GM12878 (cell line): Measurements from ENCODE around the gene HHLA2. TPM values are rescaled to one million over a fixed set of nuclear protein-coding genes. Genes with fewer than 3 reads are reported as not detected.

Experiments
- ATAC-seq: fragments of 200-7000 bp; cut with Tn5 transposase; 3 replicates; pipeline ENCODE4 v1.9.1; 2020; ENCODE audit warnings: mild to moderate bottlenecking, moderate library complexity
- BruUV-seq: library from RNA; stranded (reverse); fragments of 400-500 nt; replicated peaks from 2 replicates; lab custom pipeline; 2021; lab: Mats Ljungman, UMichigan
- CTCF ChIA-PET: fragments of 300-600 bp; sonication (Branson Sonifier 250); formaldehyde crosslinking; extraction: SDS; loops from one replicate; lab custom pipeline; 2021; ENCODE audit warnings: inconsistent platforms; lab: Yijun Ruan, JAX
- POLR2A ChIA-PET: fragments of 350-600 bp; formaldehyde crosslinking; extraction: SDS; loops from one replicate; lab custom pipeline; 2021; ENCODE audit warnings: inconsistent platforms; lab: Charles Lee
- RAD21 ChIA-PET: fragments of 300-600 bp; sonication (Branson Sonifier 250); formaldehyde crosslinking; loops from one replicate; lab custom pipeline; 2023; ENCODE audit warnings: antibody characterized with exemption; ENCODE audit not compliant: unreplicated experiment; lab: Charles Lee
- SMC1A ChIA-PET: fragments of 300-600 bp; sonication (Branson Sonifier 250); formaldehyde crosslinking; loops from one replicate; lab custom pipeline; 2023; ENCODE audit not compliant: unreplicated experiment, uncharacterized antibody; lab: Charles Lee
- DNase-seq: peaks from one replicate; pipeline ENCODE4 v3.0.0-alpha.2; 2011; ENCODE audit warnings: low read depth, low spot score
- FAIRE-seq: peaks from 3 replicates; lab custom pipeline; 2011; peaks lifted over from hg19 to GRCh38; lab: Jason Lieb, UNC
- H2AFZ ChIP-seq: 2 replicates; pipeline ENCODE4 v1.6.0; 2011; ENCODE audit warnings: low read depth, low read length, control low read depth; ENCODE audit not compliant: control insufficient read depth
- H3K27ac ChIP-seq: 2 replicates; pipeline ENCODE4 v1.5.1; 2011; ENCODE audit warnings: control low read depth; ENCODE audit not compliant: control insufficient read depth, insufficient read depth
- H3K27me3 ChIP-seq, 2 experiments: replicated peaks in 1 of 2; 2 replicates each; pipeline versions ENCODE4 v1.6.0 to v1.6.1; 2011; ENCODE audit warnings: low read length in 1 of 2; ENCODE audit not compliant: control insufficient read depth in 2 of 2, insufficient read depth in 2 of 2
- H3K36me3 ChIP-seq, 2 experiments: 2 replicates each; pipeline ENCODE4 v1.5.1; 2011; ENCODE audit warnings: low read length in 1 of 2; ENCODE audit not compliant: control insufficient read depth in 2 of 2, insufficient read depth in 2 of 2
- H3K4me1 ChIP-seq: 2 replicates; pipeline ENCODE4 v1.6.1; 2011; ENCODE audit warnings: mild to moderate bottlenecking, low read length, moderate library complexity, mixed read lengths; ENCODE audit not compliant: control insufficient read depth, insufficient read depth
- H3K4me2 ChIP-seq: 2 replicates; pipeline ENCODE4 v1.6.0; 2011; ENCODE audit warnings: control low read depth; ENCODE audit not compliant: control insufficient read depth, insufficient read depth
- H3K4me3 ChIP-seq: fragments of 200-600 bp; sonication (generic); 2 replicates; pipeline ENCODE4 v1.5.1; 2016
- H3K79me2 ChIP-seq: 2 replicates; pipeline ENCODE4 v1.6.0; 2011; ENCODE audit warnings: low read length; ENCODE audit not compliant: control insufficient read depth, insufficient read depth
- H3K9ac ChIP-seq: 2 replicates; pipeline ENCODE4 v1.8.0; 2011; ENCODE audit warnings: low read length, control low read depth, mixed read lengths; ENCODE audit not compliant: control insufficient read depth, insufficient read depth
- H3K9me3 ChIP-seq: replicated peaks from 3 replicates; pipeline ENCODE4 v1.5.1; 2011; ENCODE audit warnings: mild to moderate bottlenecking, low read length; ENCODE audit not compliant: control insufficient read depth, insufficient read depth
- H4K20me1 ChIP-seq: 2 replicates; pipeline ENCODE4 v1.6.0; 2011; ENCODE audit not compliant: control insufficient read depth, insufficient read depth
- NFYA ChIP-seq: IDR thresholded peaks from 2 replicates; pipeline ENCODE4 v1.6.1; 2011; ENCODE audit warnings: low read depth, mild to moderate bottlenecking, low read length, improper control_type of control experiment, borderline replicate concordance
- NR2F1 ChIP-seq: fragments of 450-650 bp; conservative IDR thresholded peaks from 2 replicates; pipeline ENCODE4 v1.6.1; 2017; ENCODE audit warnings: mild to moderate bottlenecking
- WGBS: methylation state at CpG from one replicate; pipeline ENCODE4 v1.1.6; 2016; ENCODE audit warnings: low lambda C conversion rate; ENCODE audit not compliant: insufficient replicate concordance, insufficient coverage; ENCODE audit errors: missing lambda C conversion rate; 5-methylcytosine and 5-hydroxymethylcytosine counted together
- in situ Hi-C: fragments of 300-500 bp; cut with MboI; formaldehyde crosslinking; loops from 9 replicates; pipeline ENCODE4 v1.14.3; 2018; ENCODE audit warnings: mixed read lengths
- intact Hi-C: fragments of 100-400 bp; cut with micrococcal nuclease; formaldehyde crosslinking; loops from one replicate; pipeline ENCODE4 v1.14.2; 2022; ENCODE audit not compliant: unreplicated experiment
- polyA plus RNA-seq, 11 experiments: library from polyadenylated mRNA; depleted of rRNA in 4 of 11; unstranded in 6 of 11; stranded (reverse) in 5 of 11; fragments of >200 nt; fragmentation: Nextera tagmentation in 4 of 11; fragmentation: Illumina TruSeq in 1 of 11; extraction: Ambion mirVana in 4 of 11; extraction: Trizol in 1 of 11; gene quantifications; 1 replicate in 1 of 11; 2 replicates in 10 of 11; pipeline versions ENCODE4 v1.2.1 to v1.2.3, GENCODE V29; 2011 to 2016; ENCODE audit warnings: inconsistent platforms in 2 of 11, missing spikeins in 2 of 11, low read depth in 1 of 11
- total RNA-seq, 4 experiments: library from RNA; depleted of rRNA in 3 of 4; stranded (reverse); fragments of >200 nt in 3 of 4; fragmentation: Illumina TruSeq in 1 of 4; extraction: Trizol in 1 of 4; gene quantifications; 2 replicates each; pipeline versions ENCODE4 v1.2.1 to v1.2.3, GENCODE V29; 2013 to 2021
- TF ChIP-seq, protein P1 (sequence below): IDR thresholded peaks from 2 replicates; pipeline ENCODE4 v1.6.1; 2012; ENCODE audit warnings: low read depth, low read length, improper control_type of control experiment
- TF ChIP-seq, protein P2 (sequence below): fragments of 450-650 bp; IDR thresholded peaks from 2 replicates; pipeline ENCODE4 v1.6.1; 2017; ENCODE audit warnings: mild to moderate bottlenecking, moderate library complexity

Gene HHLA2
- total and polyA plus RNA-seq, 10 of the 15 experiments (the other 5 are each of a cell fraction or from before 2014, with no cell fraction given), result 0.11 to 1.3 (median 0.28) TPM; not detected in 1

DNA sequence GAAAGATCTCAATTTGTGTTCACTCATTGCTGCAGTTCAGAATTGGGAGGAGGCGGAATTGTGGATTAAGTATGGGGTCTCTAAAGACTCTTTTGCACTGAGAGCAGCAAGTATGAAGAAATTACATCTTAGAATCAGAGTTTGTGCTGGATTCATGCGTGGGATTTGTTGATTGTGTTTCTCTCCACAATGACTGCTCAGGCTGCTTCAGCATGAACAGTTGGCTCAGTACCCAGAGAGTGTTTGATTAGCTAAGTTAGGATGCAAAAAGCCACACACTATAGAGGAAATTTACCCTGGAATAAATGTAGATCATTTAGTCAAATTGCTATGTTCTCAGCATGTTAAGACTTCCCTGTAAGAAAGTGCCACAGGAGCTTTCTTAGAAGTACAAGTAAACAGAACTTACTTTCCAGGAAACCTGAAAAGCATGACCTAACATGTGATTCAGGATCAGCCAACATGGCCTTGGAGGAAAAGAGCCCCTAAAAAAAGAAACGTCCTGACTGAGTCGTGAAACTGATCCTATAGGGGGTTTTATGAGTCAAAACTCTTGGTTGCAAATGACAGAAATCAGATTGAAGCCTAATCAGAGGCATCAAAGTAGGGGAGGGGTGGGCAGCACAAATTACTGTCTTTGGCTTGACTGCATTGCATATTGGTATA is 32.6 kb downstream of the HHLA2 start:
- TF ChIP-seq NR2F1 (no peak), NFYA (no peak)
- TF ChIP-seq, protein P1, sequence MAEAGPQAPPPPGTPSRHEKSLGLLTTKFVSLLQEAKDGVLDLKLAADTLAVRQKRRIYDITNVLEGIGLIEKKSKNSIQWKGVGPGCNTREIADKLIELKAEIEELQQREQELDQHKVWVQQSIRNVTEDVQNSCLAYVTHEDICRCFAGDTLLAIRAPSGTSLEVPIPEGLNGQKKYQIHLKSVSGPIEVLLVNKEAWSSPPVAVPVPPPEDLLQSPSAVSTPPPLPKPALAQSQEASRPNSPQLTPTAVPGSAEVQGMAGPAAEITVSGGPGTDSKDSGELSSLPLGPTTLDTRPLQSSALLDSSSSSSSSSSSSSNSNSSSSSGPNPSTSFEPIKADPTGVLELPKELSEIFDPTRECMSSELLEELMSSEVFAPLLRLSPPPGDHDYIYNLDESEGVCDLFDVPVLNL, result no peak
- TF ChIP-seq, protein P2, sequence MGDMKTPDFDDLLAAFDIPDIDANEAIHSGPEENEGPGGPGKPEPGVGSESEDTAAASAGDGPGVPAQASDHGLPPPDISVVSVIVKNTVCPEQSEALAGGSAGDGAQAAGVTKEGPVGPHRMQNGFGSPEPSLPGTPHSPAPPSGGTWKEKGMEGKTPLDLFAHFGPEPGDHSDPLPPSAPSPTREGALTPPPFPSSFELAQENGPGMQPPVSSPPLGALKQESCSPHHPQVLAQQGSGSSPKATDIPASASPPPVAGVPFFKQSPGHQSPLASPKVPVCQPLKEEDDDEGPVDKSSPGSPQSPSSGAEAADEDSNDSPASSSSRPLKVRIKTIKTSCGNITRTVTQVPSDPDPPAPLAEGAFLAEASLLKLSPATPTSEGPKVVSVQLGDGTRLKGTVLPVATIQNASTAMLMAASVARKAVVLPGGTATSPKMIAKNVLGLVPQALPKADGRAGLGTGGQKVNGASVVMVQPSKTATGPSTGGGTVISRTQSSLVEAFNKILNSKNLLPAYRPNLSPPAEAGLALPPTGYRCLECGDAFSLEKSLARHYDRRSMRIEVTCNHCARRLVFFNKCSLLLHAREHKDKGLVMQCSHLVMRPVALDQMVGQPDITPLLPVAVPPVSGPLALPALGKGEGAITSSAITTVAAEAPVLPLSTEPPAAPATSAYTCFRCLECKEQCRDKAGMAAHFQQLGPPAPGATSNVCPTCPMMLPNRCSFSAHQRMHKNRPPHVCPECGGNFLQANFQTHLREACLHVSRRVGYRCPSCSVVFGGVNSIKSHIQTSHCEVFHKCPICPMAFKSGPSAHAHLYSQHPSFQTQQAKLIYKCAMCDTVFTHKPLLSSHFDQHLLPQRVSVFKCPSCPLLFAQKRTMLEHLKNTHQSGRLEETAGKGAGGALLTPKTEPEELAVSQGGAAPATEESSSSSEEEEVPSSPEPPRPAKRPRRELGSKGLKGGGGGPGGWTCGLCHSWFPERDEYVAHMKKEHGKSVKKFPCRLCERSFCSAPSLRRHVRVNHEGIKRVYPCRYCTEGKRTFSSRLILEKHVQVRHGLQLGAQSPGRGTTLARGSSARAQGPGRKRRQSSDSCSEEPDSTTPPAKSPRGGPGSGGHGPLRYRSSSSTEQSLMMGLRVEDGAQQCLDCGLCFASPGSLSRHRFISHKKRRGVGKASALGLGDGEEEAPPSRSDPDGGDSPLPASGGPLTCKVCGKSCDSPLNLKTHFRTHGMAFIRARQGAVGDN, result no peak
- in situ Hi-C loops, result no loop called here
- Histone ChIP-seq H2AFZ (no peak overlapping the region), H3K36me3 (no peaks in the 10 kb centered on the region), H3K27ac (no peak overlapping the region), H3K27me3 (no peaks in the 10 kb centered on the region), H4K20me1 (no peaks in the 10 kb centered on the region), H3K9me3 (no peaks in the 10 kb centered on the region; the same call in 2 of the 3 replicates), H3K9ac (no peak overlapping the region), H3K79me2 (no peaks in the 10 kb centered on the region), H3K4me1 (no peaks in the 10 kb centered on the region), H3K4me2 (no peak overlapping the region), H3K4me3 (no peak overlapping the region)
- ATAC-seq (no peak), FAIRE-seq (no peak), DNase-seq (no peak)
- intact Hi-C loops, result no loop called here
- CTCF ChIA-PET, result interaction anchor here (2.0 kb wide), 1 partner anchor 10 kb away, joined by 4 read pairs; no protein-coding TSS in a partner anchor
- RAD21 ChIA-PET, result interaction anchor here (0.6 kb wide), 1 partner anchor 33 kb away, joined by 3 read pairs; no protein-coding TSS in a partner anchor
- POLR2A ChIA-PET, result no interaction called here
- SMC1A ChIA-PET, result no interaction called here
- no TSS peak for BruUV-seq
- 12% methylated on average over 4 of the region's 4 CpGs for WGBS
